AG04449 (cell line): Measurements from ENCODE around the gene SLC25A28.

Source experiments
- CTCF ChIA-PET: fragments of 350-600 bp; formaldehyde crosslinking; extraction: SDS; loops from one replicate; lab custom pipeline; 2021; ENCODE audit warnings: antibody characterized with exemption; lab: Yijun Ruan, JAX
- POLR2A ChIA-PET: fragments of 400-600, 350-600 bp; formaldehyde crosslinking; extraction: SDS; loops from one replicate; lab custom pipeline; 2020; ENCODE audit warnings: antibody characterized with exemption, inconsistent platforms; lab: Yijun Ruan, JAX
- DNase-seq: peaks from one replicate; pipeline ENCODE4 v3.0.0-alpha.2; 2010; ENCODE audit warnings: low read depth, low spot score
- H3K4me3 ChIP-seq: 2 replicates; pipeline ENCODE4 v1.5.1; 2011; ENCODE audit warnings: low read depth, mild to moderate bottlenecking, control low read depth, low read length
- TF ChIP-seq, protein P1 (sequence below): IDR thresholded peaks from one replicate; pipeline ENCODE4 v1.5.1; 2011; ENCODE audit warnings: mild to moderate bottlenecking, moderate library complexity, low read length, control low read depth, inconsistent platforms; ENCODE audit not compliant: insufficient read depth; ENCODE audit errors: missing control alignments

Gene SLC25A28

DNA sequence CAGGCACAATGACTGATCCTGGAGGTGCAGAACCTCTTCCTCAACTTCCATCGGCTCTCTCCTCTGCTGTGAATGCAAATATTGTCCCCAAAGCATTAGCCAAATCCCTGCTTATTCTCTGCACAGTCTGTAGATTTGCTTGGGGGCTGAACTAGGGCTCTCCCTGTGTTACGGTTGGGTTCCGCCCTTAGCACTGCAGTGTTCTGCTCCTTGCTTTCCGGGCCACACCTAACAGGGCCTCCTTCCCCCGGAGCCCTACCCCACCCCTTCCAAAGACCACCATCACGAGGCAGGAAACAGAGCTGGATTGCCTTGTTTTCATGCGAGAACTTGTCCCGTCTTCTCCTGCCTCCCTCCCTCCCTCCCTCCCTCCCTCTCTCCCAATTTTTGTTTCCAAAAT lies 36.6 kb downstream of the SLC25A28 start:
- TF ChIP-seq, protein P1, sequence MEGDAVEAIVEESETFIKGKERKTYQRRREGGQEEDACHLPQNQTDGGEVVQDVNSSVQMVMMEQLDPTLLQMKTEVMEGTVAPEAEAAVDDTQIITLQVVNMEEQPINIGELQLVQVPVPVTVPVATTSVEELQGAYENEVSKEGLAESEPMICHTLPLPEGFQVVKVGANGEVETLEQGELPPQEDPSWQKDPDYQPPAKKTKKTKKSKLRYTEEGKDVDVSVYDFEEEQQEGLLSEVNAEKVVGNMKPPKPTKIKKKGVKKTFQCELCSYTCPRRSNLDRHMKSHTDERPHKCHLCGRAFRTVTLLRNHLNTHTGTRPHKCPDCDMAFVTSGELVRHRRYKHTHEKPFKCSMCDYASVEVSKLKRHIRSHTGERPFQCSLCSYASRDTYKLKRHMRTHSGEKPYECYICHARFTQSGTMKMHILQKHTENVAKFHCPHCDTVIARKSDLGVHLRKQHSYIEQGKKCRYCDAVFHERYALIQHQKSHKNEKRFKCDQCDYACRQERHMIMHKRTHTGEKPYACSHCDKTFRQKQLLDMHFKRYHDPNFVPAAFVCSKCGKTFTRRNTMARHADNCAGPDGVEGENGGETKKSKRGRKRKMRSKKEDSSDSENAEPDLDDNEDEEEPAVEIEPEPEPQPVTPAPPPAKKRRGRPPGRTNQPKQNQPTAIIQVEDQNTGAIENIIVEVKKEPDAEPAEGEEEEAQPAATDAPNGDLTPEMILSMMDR: no peak
- POLR2A ChIA-PET: no interaction called here
- no peak overlapping the region for H3K4me3 ChIP-seq
- CTCF ChIA-PET: interaction anchor here (1.2 kb wide), 1 partner anchor 23 kb away, joined by 5 read pairs; no protein-coding TSS in a partner anchor
- no peak for DNase-seq

DNA sequence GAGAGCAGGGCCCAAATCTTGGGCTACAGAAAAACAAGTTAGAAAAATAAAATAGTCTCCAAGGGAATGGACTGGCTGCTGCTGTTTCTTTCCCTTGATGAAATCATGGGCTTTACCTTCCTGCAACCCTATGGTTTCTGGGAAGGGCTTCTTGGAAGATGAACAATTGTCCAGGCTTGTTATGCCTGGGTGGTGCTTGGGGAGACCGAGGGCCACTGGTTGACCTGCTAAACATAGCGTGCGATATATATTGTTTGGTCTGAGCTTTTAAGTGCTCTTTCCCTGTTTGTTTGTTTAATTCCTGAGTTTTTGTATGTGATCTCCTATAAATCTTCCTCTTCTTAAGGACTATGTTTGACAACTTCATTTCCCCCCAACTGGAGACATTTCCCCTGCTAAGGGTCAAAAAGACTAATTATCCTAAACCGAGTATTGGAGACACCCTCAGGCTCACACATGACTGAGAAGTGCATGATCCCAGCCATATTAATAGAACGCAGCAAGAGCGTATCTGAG lies 37.9 kb downstream of the SLC25A28 start:
- no peak overlapping the region for H3K4me3 ChIP-seq
- no peak for DNase-seq
- POLR2A ChIA-PET: no interaction called here
- TF ChIP-seq, protein P1: no peak
- CTCF ChIA-PET: interaction anchor here (1.2 to 1.5 kb wide), 2 partner anchors 21 to 148 kb away, joined by 3 to 5 read pairs; no protein-coding TSS in a partner anchor

DNA sequence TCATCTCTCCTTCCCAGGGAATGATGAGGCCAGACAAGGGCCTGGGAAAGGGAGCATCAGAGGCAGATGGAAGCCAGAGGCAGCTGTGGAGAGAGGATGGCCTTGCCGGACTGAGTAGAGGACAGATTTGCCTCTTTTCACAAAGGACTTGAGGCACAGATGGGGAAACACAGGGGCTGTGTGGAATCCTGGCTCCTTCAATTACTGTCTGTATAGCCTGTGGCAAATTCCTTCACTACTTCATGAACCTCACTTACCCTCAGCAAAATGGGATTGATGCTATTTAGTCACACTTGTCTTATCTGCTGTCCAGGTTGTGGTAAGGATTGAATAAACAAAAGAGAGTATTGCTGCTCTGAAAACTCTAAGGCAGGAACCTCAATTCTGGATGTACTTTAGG lies 40.3 kb downstream of the SLC25A28 start:
- ChIA-PET POLR2A (no interaction called here), CTCF (interaction anchor here (1.5 kb wide), 1 partner anchor 21 kb away, joined by 4 read pairs; no protein-coding TSS in a partner anchor)
- no peak overlapping the region for H3K4me3 ChIP-seq
- no peak for DNase-seq
- TF ChIP-seq, protein P1: no peak

DNA sequence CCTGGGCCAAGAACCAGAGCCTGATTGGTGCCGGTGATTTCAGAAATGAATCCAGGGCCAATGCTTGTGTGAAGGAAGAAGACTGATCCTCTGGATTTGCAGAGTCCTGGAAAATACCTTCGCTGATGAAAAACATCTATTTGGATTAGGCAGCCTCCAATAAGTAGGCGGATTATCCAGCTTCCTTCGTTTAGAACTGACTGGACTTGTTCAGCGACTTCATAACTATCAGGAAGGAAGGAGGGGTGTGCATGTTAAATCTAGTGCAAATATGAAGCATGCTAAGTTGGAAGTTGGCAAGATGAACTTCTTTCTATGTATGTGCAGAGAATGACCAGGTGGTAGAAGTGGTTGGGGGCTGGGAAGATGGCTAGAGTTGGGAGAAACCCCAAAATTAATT lies 46.4 kb downstream of the SLC25A28 start:
- no peak overlapping the region for H3K4me3 ChIP-seq
- ChIA-PET POLR2A (no interaction called here), CTCF (interaction anchor here (1.3 kb wide), 1 partner anchor 13 kb away, joined by 10 read pairs; no protein-coding TSS in a partner anchor)
- TF ChIP-seq, protein P1: no peak
- no peak for DNase-seq

DNA sequence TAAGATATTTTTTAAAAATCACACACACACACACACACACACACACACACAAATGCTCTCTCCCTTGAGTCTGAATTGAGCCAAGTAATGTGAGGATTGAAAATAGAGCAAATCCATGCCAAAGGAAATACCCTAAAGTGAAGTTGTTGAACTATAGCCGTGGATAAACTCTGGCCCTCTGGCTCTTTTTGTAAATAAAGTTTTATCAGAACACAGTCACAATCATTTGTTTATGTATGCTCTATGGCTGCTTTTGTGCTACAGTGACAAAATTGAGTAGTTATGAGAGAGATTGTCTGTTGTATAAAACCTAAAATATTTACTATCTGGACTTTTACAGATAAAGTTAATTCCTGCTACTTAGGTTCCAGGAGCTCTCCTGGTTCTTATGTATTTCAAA lies 48.4 kb downstream of the SLC25A28 start:
- H3K4me3 ChIP-seq: no peak overlapping the region
- TF ChIP-seq, protein P1: no peak
- CTCF ChIA-PET: interaction anchor here (0.8 to 1.1 kb wide), 4 partner anchors 9 to 136 kb away, joined by 3 to 5 read pairs (median 4); no protein-coding TSS in a partner anchor
- no peak for DNase-seq
- POLR2A ChIA-PET: no interaction called here

DNA sequence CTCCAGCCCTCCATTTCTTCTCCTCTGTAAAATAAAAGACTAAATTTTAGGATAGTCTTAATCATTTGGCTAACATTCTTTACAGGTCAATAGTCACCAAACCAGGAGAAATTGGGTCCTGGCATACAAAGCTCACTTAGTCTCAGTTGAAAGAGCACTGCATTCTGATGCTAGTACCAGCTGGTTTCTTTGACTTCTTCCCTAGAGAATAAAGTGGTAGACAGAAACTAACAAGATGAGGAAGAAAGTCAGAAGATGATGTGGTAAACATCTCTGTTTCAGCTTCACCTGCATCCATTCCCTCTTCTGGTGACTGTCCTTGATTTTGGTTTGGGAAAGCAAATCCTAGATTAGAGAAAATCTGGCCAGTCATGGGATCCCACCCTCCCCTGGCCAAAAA lies 50.3 kb downstream of the SLC25A28 start:
- DNase-seq: no peak
- TF ChIP-seq, protein P1: no peak
- ChIA-PET POLR2A (no interaction called here), CTCF (interaction anchor here (2.0 kb wide), 1 partner anchor 10 kb away, joined by 16 read pairs; no protein-coding TSS in a partner anchor)
- H3K4me3 ChIP-seq: no peak overlapping the region
